Lower lobe of right lung (tissue), 2 donors: Measurements from ENCODE around the gene UAP1L1. TPM values are rescaled to one million over a fixed set of nuclear protein-coding genes. Genes with fewer than 3 reads are reported as not detected.
A peak's percentile ranks its signal among the peaks of the same experiment; 100 is the strongest.

Experiments used
- ATAC-seq, 2 donors: fragments of 200-7000 bp; cut with Tn5 transposase; one replicate each; pipeline ENCODE4 v1.9.1; 2020 to 2022; ENCODE audit warnings: mild to moderate bottlenecking in 2 of 2, moderate library complexity in 2 of 2
- DNase-seq: peaks from one replicate; pipeline ENCODE4 v3.0.0-alpha.2; 2020
- H3K27ac ChIP-seq: fragments of 200-600 bp; one replicate; pipeline ENCODE4 v1.8.0; 2022
- H3K27me3 ChIP-seq: fragments of 200-600 bp; one replicate; pipeline ENCODE4 v1.8.0; 2022; ENCODE audit warnings: low read depth
- H3K36me3 ChIP-seq: fragments of 200-600 bp; one replicate; pipeline ENCODE4 v1.8.0; 2022; ENCODE audit warnings: mild to moderate bottlenecking
- H3K4me1 ChIP-seq: fragments of 200-600 bp; one replicate; pipeline ENCODE4 v1.8.0; 2022
- H3K4me3 ChIP-seq: fragments of 200-600 bp; one replicate; pipeline ENCODE4 v1.8.0; 2022; ENCODE audit warnings: mild to moderate bottlenecking
- H3K9me3 ChIP-seq: fragments of 200-600 bp; one replicate; pipeline ENCODE4 v1.8.0; 2022
- intact Hi-C: fragments of 100-400 bp; cut with DNase I; formaldehyde crosslinking; loops from one replicate; pipeline ENCODE4 v1.11.0; 2022
- total RNA-seq: library from RNA; stranded (reverse); fragmentation: NEBNext Ultra II Directional; extraction: Animal tissue kit (Norgen Biotek cat#: 25700); gene quantifications from one replicate; pipeline ENCODE4 v1.2.1, GENCODE V29; 2021
- TF ChIP-seq, protein P1 (sequence below): fragments of 200-600 bp; IDR thresholded peaks from one replicate; pipeline ENCODE4 v1.8.0; 2022; ENCODE audit warnings: antibody characterized with exemption, mild to moderate bottlenecking
- donor health status: DM: no; HTN: yes; CAD: no; lungs with severe emphysema.

Gene UAP1L1
- total RNA-seq, 1 donor from 2014 or later = 29.7 TPM

DNA sequence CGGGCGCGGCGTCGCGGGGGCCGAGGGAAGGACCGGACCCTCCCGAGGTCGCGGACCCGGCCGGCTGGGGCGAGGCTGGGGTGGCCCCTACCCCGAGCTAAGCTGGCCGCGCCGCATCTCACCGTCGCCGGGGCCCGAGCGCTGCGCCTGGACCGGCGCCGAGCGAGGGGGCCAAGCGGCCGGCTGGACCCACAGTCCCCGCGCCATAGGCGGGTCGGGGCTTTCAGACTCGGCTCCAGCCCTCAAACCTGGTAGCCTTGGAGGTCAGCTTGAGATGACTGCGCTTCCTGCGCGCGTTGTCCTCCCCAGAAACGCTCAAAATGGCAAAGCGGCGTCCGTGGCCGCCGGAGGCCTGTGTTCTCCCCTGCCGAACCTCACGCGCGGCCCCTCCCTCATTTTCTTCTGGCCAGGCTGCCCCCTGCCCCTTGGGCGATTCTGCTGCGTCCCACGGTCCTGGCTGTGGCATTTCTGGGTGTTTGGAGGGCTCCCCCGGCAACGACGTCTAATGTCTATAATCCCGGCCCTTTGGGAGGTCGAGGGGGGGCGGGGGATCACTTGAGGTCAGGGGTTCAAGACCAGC is 52.9 kb downstream of the UAP1L1 start:
- H3K4me3 ChIP-seq = peak overlapping the region; percentile 80
- peaks cover 31% of the 10 kb centered on the region for H3K4me1 ChIP-seq
- DNase-seq = no peak
- intact Hi-C loops = no loop called here
- TF ChIP-seq, protein P1, sequence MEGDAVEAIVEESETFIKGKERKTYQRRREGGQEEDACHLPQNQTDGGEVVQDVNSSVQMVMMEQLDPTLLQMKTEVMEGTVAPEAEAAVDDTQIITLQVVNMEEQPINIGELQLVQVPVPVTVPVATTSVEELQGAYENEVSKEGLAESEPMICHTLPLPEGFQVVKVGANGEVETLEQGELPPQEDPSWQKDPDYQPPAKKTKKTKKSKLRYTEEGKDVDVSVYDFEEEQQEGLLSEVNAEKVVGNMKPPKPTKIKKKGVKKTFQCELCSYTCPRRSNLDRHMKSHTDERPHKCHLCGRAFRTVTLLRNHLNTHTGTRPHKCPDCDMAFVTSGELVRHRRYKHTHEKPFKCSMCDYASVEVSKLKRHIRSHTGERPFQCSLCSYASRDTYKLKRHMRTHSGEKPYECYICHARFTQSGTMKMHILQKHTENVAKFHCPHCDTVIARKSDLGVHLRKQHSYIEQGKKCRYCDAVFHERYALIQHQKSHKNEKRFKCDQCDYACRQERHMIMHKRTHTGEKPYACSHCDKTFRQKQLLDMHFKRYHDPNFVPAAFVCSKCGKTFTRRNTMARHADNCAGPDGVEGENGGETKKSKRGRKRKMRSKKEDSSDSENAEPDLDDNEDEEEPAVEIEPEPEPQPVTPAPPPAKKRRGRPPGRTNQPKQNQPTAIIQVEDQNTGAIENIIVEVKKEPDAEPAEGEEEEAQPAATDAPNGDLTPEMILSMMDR = no peak
- no peaks in the 10 kb centered on the region for H3K9me3 ChIP-seq
- H3K36me3 ChIP-seq = no peaks in the 10 kb centered on the region
- ATAC-seq = peak in 1 of 2 donors; percentile 28
- peak overlapping the region; percentile 80 for H3K27ac ChIP-seq
- H3K27me3 ChIP-seq = peaks cover 28% of the 10 kb centered on the region

Other genes starting within 250 kb of the UAP1L1 start
- gene AJM1, start 235.0 kb upstream of the UAP1L1 start, total RNA-seq = 3.5 TPM
- 93.6 TPM for gene PHPT1, start 228.1 kb upstream of the UAP1L1 start, total RNA-seq
- gene MAMDC4, start 225.2 kb upstream of the UAP1L1 start, total RNA-seq = 13.5 TPM
- 230 TPM for gene EDF1, start 211.2 kb upstream of the UAP1L1 start, total RNA-seq
- 16.5 TPM for gene TRAF2, start 191.0 kb upstream of the UAP1L1 start, total RNA-seq
- gene FBXW5, start 132.8 kb upstream of the UAP1L1 start, total RNA-seq = 83.2 TPM
- gene C8G, start 132.3 kb upstream of the UAP1L1 start, total RNA-seq = 2.2 TPM
- gene LCN12, start 125.2 kb upstream of the UAP1L1 start, total RNA-seq = 1.9 TPM
- 225 TPM for gene PTGDS, start 100.0 kb upstream of the UAP1L1 start, total RNA-seq
- 1.9 TPM for gene LCNL1, start 94.5 kb upstream of the UAP1L1 start, total RNA-seq
- 45.1 TPM for gene PAXX, start 85.1 kb upstream of the UAP1L1 start, total RNA-seq
- gene CLIC3, start 80.9 kb upstream of the UAP1L1 start, total RNA-seq = 49.3 TPM
- gene ABCA2, start 49.3 kb upstream of the UAP1L1 start, total RNA-seq = 45.0 TPM
- 1.1 TPM for gene FUT7, start 45.4 kb upstream of the UAP1L1 start, total RNA-seq
- gene NPDC1, start 31.3 kb upstream of the UAP1L1 start, total RNA-seq = 124 TPM
- 0.62 TPM for gene ENTPD2, start 23.5 kb upstream of the UAP1L1 start, total RNA-seq
- gene SAPCD2, start 7.0 kb upstream of the UAP1L1 start, total RNA-seq = 0.86 TPM
- 41.9 TPM for gene MAN1B1, start 9.5 kb downstream of the UAP1L1 start, total RNA-seq
- 190 TPM for gene DPP7, start 37.2 kb downstream of the UAP1L1 start, total RNA-seq
- 0.92 TPM for gene GRIN1, start 61.6 kb downstream of the UAP1L1 start, total RNA-seq
- gene LRRC26, start 92.5 kb downstream of the UAP1L1 start, total RNA-seq = 1.0 TPM
- not detected for gene TMEM210, start 94.5 kb downstream of the UAP1L1 start, total RNA-seq
- gene ANAPC2, start 111.0 kb downstream of the UAP1L1 start, total RNA-seq = 58.2 TPM
- gene SSNA1, start 111.2 kb downstream of the UAP1L1 start, total RNA-seq = 57.6 TPM
- gene TPRN, start 123.2 kb downstream of the UAP1L1 start, total RNA-seq = 17.8 TPM
- 26.6 TPM for gene TMEM203, start 128.1 kb downstream of the UAP1L1 start, total RNA-seq
- 15.6 TPM for gene NDOR1, start 128.2 kb downstream of the UAP1L1 start, total RNA-seq
- 5.8 TPM for gene RNF208, start 144.7 kb downstream of the UAP1L1 start, total RNA-seq
- 0.59 TPM for gene CYSRT1, start 147.7 kb downstream of the UAP1L1 start, total RNA-seq
- gene RNF224, start 150.0 kb downstream of the UAP1L1 start, total RNA-seq = 0.21 TPM
- not detected for gene SLC34A3, start 153.4 kb downstream of the UAP1L1 start, total RNA-seq
- gene TUBB4B, start 163.8 kb downstream of the UAP1L1 start, total RNA-seq = 208 TPM
- gene STPG3, start 173.8 kb downstream of the UAP1L1 start, total RNA-seq = 0.38 TPM
- gene NELFB, start 177.8 kb downstream of the UAP1L1 start, total RNA-seq = 44.7 TPM
- gene TOR4A, start 200.2 kb downstream of the UAP1L1 start, total RNA-seq = 27.2 TPM
- gene NRARP, start 224.8 kb downstream of the UAP1L1 start, total RNA-seq = 6.5 TPM